ENCODE data around the gene ZBED4. TPM values are rescaled to one million over a fixed set of nuclear protein-coding genes. Genes with fewer than 3 reads are reported as not detected.

The ZBED4 gene
- total and polyA plus RNA-seq, 12 donors, result 2.1 to 8.6 (median 5.6) TPM

- H3K36me3 ChIP-seq (replicated peaks in 1 of 2), result peaks cover 0 to 23% of the 10 kb centered on the region in 2 donors
- intact Hi-C loops (cut with DNase I), result loop anchor here (10.0 kb wide), 2 partner anchors 57 to 127 kb away; partner anchors contain the start of gene ZBED4 (in 2 of the 2)
- H3K9me3 ChIP-seq (replicated peaks in 1 of 3), result no peaks in the 10 kb centered on the region
- no peak overlapping the region for H3K27ac ChIP-seq
- H3K4me3 ChIP-seq, result no peak overlapping the region
- H3K27me3 ChIP-seq, result no peaks in the 10 kb centered on the region
- no peak for TF ChIP-seq POLR2A (IDR thresholded peaks at IDR 0.05)
- TF ChIP-seq CTCF (IDR thresholded peaks at IDR 0.05), result no peak
- H3K4me1 ChIP-seq (replicated peaks in 1 of 2), result peaks cover under 1 to 1% of the 10 kb centered on the region in 2 donors
- no peak for DNase-seq
- 93 to 94% (median 93%) methylated on average over 25 to 30 of the region's 30 CpGs for WGBS, 4 donors
Observed at GRCh38 chr22:49911881-49912625, 58.4 kb downstream of the ZBED4 start.

- intact Hi-C loops (cut with DNase I), result loop anchor here (10.0 kb wide), 2 partner anchors 58 to 128 kb away; partner anchors contain the start of gene ZBED4 (in 2 of the 2)
- 88 to 96% (median 95%) methylated on average over 14 of the region's 14 CpGs for WGBS, 4 donors
- H3K36me3 ChIP-seq (replicated peaks in 1 of 2), result peaks cover 0 to 13% of the 10 kb centered on the region in 2 donors
Observed at GRCh38 chr22:49913026-49913425, 59.4 kb downstream of the ZBED4 start.

GRCh38 chr22:49913446-49913845, 59.8 kb downstream of the ZBED4 start:
- intact Hi-C loops (cut with DNase I), result loop anchor here (10.0 kb wide), 2 partner anchors 59 to 129 kb away; partner anchors contain the start of gene ZBED4 (in 2 of the 2)
- H3K9me3 ChIP-seq (replicated peaks in 1 of 3), result no peaks in the 10 kb centered on the region
- DNase-seq, result no peak
- TF ChIP-seq CTCF (IDR thresholded peaks at IDR 0.05), result no peak
- TF ChIP-seq POLR2A (IDR thresholded peaks at IDR 0.05), result no peak
- WGBS, 4 donors, result 95 to 96% (median 95%) methylated on average over 6 to 14 of the region's 14 CpGs
- peaks cover 5 to 9% of the 10 kb centered on the region in 2 donors for H3K4me1 ChIP-seq (replicated peaks in 1 of 2)
- H3K27me3 ChIP-seq, result no peaks in the 10 kb centered on the region
- no peak overlapping the region for H3K27ac ChIP-seq
- H3K36me3 ChIP-seq (replicated peaks in 1 of 2), result peaks cover 0 to 13% of the 10 kb centered on the region in 2 donors
- H3K4me3 ChIP-seq, result no peak overlapping the region

More at GRCh38 chr22:49913026-49913425, 59.4 kb downstream of the ZBED4 start:
- H3K9me3 ChIP-seq (replicated peaks in 1 of 3), result no peaks in the 10 kb centered on the region
- DNase-seq, result no peak
- H3K27me3 ChIP-seq, result no peaks in the 10 kb centered on the region
- no peak overlapping the region for H3K4me3 ChIP-seq
- no peak overlapping the region for H3K27ac ChIP-seq
- H3K4me1 ChIP-seq (replicated peaks in 1 of 2), result peaks cover 5 to 9% of the 10 kb centered on the region in 2 donors
- no peak for TF ChIP-seq POLR2A (IDR thresholded peaks at IDR 0.05)
- TF ChIP-seq CTCF (IDR thresholded peaks at IDR 0.05), result no peak

- H3K9me3 ChIP-seq (replicated peaks in 1 of 3), result no peaks in the 10 kb centered on the region
- no peak for DNase-seq
- H3K27ac ChIP-seq, result no peak overlapping the region
- peaks cover 0 to 10% of the 10 kb centered on the region in 2 donors for H3K36me3 ChIP-seq (replicated peaks in 1 of 2)
- intact Hi-C loops (cut with DNase I), result loop anchor here (10.0 kb wide), 2 partner anchors 59 to 129 kb away; partner anchors contain the start of gene ZBED4 (in 2 of the 2)
- TF ChIP-seq CTCF (IDR thresholded peaks at IDR 0.05), result no peak
- TF ChIP-seq POLR2A (IDR thresholded peaks at IDR 0.05), result no peak
- WGBS, 4 donors, result 90 to 93% (median 91%) methylated on average over 7 to 12 of the region's 12 CpGs
- peaks cover 9 to 15% of the 10 kb centered on the region in 2 donors for H3K4me1 ChIP-seq (replicated peaks in 1 of 2)
- no peaks in the 10 kb centered on the region for H3K27me3 ChIP-seq
- no peak overlapping the region for H3K4me3 ChIP-seq
Observed at GRCh38 chr22:49914256-49914655, 60.6 kb downstream of the ZBED4 start.

All from adrenal gland (tissue), 12 donors.